ENCODE data around the gene HIVEP3. TPM values are rescaled to one million over a fixed set of nuclear protein-coding genes. Genes with fewer than 3 reads are reported as not detected.

The HIVEP3 gene
- total and polyA plus RNA-seq, 2 of the 13 experiments (the other 11 are each of a cell fraction or from before 2014, with no cell fraction given) = 0.05 TPM; not detected in 1

GRCh38 chr1:41616563-41616962 lies 302.2 kb downstream of the HIVEP3 start:
- in situ Hi-C loops (cut with HindIII; ENCODE audit: extremely low pct_ligation_motif_present, low pct_unique_long_range_greater_than_20kb) = no loop called here

More at GRCh38 chr1:41616563-41616962, 302.2 kb downstream of the HIVEP3 start:
- Histone ChIP-seq H3K9me3 (ENCODE audit: low read length) (no peaks in the 10 kb centered on the region), H3K27ac (ENCODE audit: extremely low read length, insufficient read depth, low read length) (no peak overlapping the region), H3K4me2 (ENCODE audit: low read depth, low read length) (no peak overlapping the region), H3K9ac (ENCODE audit: insufficient read depth, low read depth, low read length) (no peak overlapping the region), H3K4me3 (replicated peaks in 1 of 3; ENCODE audit: insufficient read depth in 1 of 3, low read depth in 2 of 3, low read length in 3 of 3) (no peak overlapping the region), H3K27me3 (ENCODE audit: control insufficient read depth in 1 of 2, insufficient read depth in 2 of 2, low read length in 2 of 2) (peaks cover 0 to 18% of the 10 kb centered on the region in 2 experiments; a peak in 2 of 5 replicates), H3K4me1 (ENCODE audit: insufficient read depth, low read length) (no peaks in the 10 kb centered on the region), H3K36me3 (replicated peaks in 1 of 2; ENCODE audit: control insufficient read depth in 1 of 2, insufficient read depth in 2 of 2, low read length in 2 of 2) (no peaks in the 10 kb centered on the region), H2AFZ (ENCODE audit: low read length) (no peak overlapping the region), H4K20me1 (ENCODE audit: insufficient read depth, low read length) (no peaks in the 10 kb centered on the region), H3K79me2 (ENCODE audit: insufficient read depth, low read length) (no peaks in the 10 kb centered on the region)
- no TSS peak for BruUV-seq (replicated peaks)
- intact Hi-C loops (cut with micrococcal nuclease; ENCODE audit: unreplicated experiment) = no loop called here
- no peak for DNase-seq (ENCODE audit: low spot score)
- no peak for ATAC-seq
- POLR2A ChIA-PET = no interaction called here
- no peak for FAIRE-seq
- CTCF ChIA-PET (ENCODE audit: low intra/inter-chr PET ratio, low total read pairs) = no interaction called here
- WGBS (ENCODE audit: low lambda C conversion rate) = 17% methylated on average over 2 of the region's 2 CpGs
- no peak for TF ChIP-seq THAP8 (CRISPR knock-in tag; IDR thresholded peaks at IDR 0.05; ENCODE audit: borderline replicate concordance)
- no peak for TF ChIP-seq ZFP36L1 (CRISPR knock-in tag; IDR thresholded peaks at IDR 0.05)
- no peak for TF ChIP-seq ZBTB14 (CRISPR knock-in tag; IDR thresholded peaks at IDR 0.05)
- TF ChIP-seq ZNF652 (CRISPR knock-in tag; IDR thresholded peaks at IDR 0.05; ENCODE audit: borderline replicate concordance, low read depth) = no peak
- no peak for TF ChIP-seq IKZF1 (IDR thresholded peaks at IDR 0.05)
- TF ChIP-seq SP4 (CRISPR knock-in tag; IDR thresholded peaks at IDR 0.05) = no peak
- no peak for TF ChIP-seq LBX2 (CRISPR knock-in tag; IDR thresholded peaks at IDR 0.05; ENCODE audit: borderline replicate concordance)
- TF ChIP-seq ZNF207 (IDR thresholded peaks at IDR 0.05; ENCODE audit: borderline replicate concordance) = no peak

Measured in HepG2 (cell line).